Lower leg skin (tissue), 3 donors: ENCODE data around the gene FGF12.
"Not testable (repeated sequence)": the region's sequence is repeated elsewhere in the genome, so short reads cannot be mapped to it uniquely, and the experiment has no call there.

Experiments used
- POLR2A ChIP-seq, 2 donors: fragments of 450-650 bp; IDR thresholded peaks; one replicate each; pipeline ENCODE4 v1.6.1; 2016 to 2017; ENCODE audit warnings: antibody characterized with exemption in 2 of 2, mild to moderate bottlenecking in 1 of 2, moderate library complexity in 1 of 2
- TF ChIP-seq, protein P1 (sequence below), 3 donors: fragments of 450-650 bp; IDR thresholded peaks; one replicate each; pipeline ENCODE4 v1.5.1; 2016; ENCODE audit warnings: antibody characterized with exemption in 3 of 3, mild to moderate bottlenecking in 3 of 3, moderate library complexity in 2 of 3

DNA sequence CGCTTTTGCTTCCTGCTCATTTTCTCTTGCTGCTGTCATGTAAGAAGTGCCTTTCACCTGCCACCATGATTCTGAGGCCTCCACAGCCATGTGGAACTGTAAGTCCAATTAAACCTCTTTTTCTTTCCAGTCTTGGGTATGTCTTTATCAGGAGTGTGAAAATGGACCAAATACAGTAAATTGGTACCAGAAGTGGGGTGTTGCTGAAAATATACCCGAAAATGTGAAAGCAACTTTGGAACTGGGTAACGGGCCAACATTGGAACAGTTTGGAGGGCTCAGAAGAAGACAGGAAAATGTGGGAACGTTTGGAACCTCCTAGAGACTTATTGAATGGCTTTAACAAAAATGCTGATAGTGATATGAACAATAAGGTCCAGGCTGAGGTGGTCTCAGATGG is 47.0 kb upstream of the FGF12 start:
- not testable (repeated sequence) for TF ChIP-seq POLR2A (IDR thresholded peaks at IDR 0.05)
- TF ChIP-seq, protein P1, sequence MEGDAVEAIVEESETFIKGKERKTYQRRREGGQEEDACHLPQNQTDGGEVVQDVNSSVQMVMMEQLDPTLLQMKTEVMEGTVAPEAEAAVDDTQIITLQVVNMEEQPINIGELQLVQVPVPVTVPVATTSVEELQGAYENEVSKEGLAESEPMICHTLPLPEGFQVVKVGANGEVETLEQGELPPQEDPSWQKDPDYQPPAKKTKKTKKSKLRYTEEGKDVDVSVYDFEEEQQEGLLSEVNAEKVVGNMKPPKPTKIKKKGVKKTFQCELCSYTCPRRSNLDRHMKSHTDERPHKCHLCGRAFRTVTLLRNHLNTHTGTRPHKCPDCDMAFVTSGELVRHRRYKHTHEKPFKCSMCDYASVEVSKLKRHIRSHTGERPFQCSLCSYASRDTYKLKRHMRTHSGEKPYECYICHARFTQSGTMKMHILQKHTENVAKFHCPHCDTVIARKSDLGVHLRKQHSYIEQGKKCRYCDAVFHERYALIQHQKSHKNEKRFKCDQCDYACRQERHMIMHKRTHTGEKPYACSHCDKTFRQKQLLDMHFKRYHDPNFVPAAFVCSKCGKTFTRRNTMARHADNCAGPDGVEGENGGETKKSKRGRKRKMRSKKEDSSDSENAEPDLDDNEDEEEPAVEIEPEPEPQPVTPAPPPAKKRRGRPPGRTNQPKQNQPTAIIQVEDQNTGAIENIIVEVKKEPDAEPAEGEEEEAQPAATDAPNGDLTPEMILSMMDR (IDR thresholded peaks at IDR 0.05), result not testable (repeated sequence)
